Neutrophil (primary cell): ENCODE data around the gene GADL1.

Source experiments
- H3K27ac ChIP-seq: fragments of 200-600 bp; sonication (generic); 2 replicates; pipeline ENCODE4 v1.5.1; 2016; ENCODE audit warnings: mild to moderate bottlenecking, moderate library complexity
- H3K27me3 ChIP-seq: fragments of 200-600 bp; sonication (generic); 2 replicates; pipeline ENCODE4 v1.6.0; 2016; ENCODE audit warnings: mild to moderate bottlenecking
- H3K36me3 ChIP-seq: fragments of 200-600 bp; sonication (generic); 2 replicates; pipeline ENCODE4 v1.5.1; 2017
- H3K4me1 ChIP-seq, 2 experiments: fragments of 200-600 bp in 1 of 2; sonication (generic) in 1 of 2; 1 replicate in 1 of 2; 2 replicates in 1 of 2; pipeline versions ENCODE4 v1.5.1 to v1.6.1; 2013 to 2016; ENCODE audit warnings: low read depth in 1 of 2, low read length in 1 of 2, mild to moderate bottlenecking in 1 of 2, moderate library complexity in 1 of 2; ENCODE audit not compliant: control insufficient read depth in 1 of 2, insufficient read depth in 1 of 2
- H3K4me3 ChIP-seq, 2 experiments: fragments of 200-600 bp in 1 of 2; sonication (generic) in 1 of 2; 1 replicate in 1 of 2; 2 replicates in 1 of 2; pipeline ENCODE4 v1.5.1; 2013 to 2016; ENCODE audit warnings: low read depth in 1 of 2, low read length in 1 of 2, mild to moderate bottlenecking in 1 of 2, moderate library complexity in 1 of 2
- H3K9me3 ChIP-seq: fragments of 200-600 bp; sonication (generic); 2 replicates; pipeline ENCODE4 v1.5.1; 2016
- CTCF ChIP-seq: fragments of 200-600 bp; sonication (generic); IDR thresholded peaks from 2 replicates; pipeline ENCODE4 v1.5.1; 2016; ENCODE audit warnings: antibody characterized with exemption

GADL1 gene

GRCh38 chr3:30778933-30779332, 115.5 kb downstream of the GADL1 start:
- TF ChIP-seq CTCF = no peak
- Histone ChIP-seq H3K27ac (no peak overlapping the region), H3K9me3 (no peaks in the 10 kb centered on the region), H3K4me1 (peaks cover 5 to 24% of the 10 kb centered on the region in 2 experiments), H3K4me3 (no peak overlapping the region), H3K27me3 (no peaks in the 10 kb centered on the region), H3K36me3 (no peaks in the 10 kb centered on the region)

GRCh38 chr3:30777426-30778113, 116.9 kb downstream of the GADL1 start:
- no peak for TF ChIP-seq CTCF
- Histone ChIP-seq H3K27ac (no peak overlapping the region), H3K4me1 (peaks cover 5 to 24% of the 10 kb centered on the region in 2 experiments), H3K9me3 (no peaks in the 10 kb centered on the region), H3K27me3 (no peaks in the 10 kb centered on the region), H3K4me3 (no peak overlapping the region), H3K36me3 (no peaks in the 10 kb centered on the region)

DNA sequence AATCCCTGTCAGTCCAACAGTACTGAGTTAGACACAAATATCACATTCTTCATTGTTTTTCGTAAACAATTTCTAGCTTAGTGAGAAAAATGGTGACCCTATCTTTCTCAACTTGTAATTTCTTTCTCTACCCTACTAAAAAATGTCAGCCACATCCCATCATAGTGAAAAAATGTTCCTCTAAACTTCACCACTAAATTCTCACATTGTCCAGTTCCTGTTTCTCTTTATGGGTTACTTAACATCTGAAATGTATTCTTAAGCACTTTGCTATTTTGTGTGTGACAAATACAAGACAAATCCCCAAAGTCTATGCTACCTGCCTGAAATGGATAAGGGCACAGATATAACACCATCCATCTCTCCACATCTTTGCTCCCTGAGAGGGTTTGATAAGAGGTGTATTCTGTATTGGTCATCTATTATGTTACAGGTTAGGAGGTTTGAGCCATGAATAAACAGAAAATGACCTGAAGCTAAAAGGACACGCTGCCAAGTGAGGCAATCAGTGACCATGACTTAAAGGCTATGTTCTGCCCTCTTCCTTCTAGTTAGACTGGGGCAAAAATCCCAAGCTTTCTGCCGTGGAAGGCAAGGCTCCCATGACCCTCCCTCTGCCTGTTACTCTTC, 118.2 kb downstream of the GADL1 start:
- Histone ChIP-seq H3K27me3 (no peaks in the 10 kb centered on the region), H3K4me3 (no peak overlapping the region), H3K9me3 (no peaks in the 10 kb centered on the region), H3K36me3 (no peaks in the 10 kb centered on the region), H3K27ac (no peak overlapping the region), H3K4me1 (peaks cover 5 to 24% of the 10 kb centered on the region in 2 experiments)
- TF ChIP-seq CTCF = no peak

GRCh38 chr3:30775040-30775439, 119.4 kb downstream of the GADL1 start:
- no peaks in the 10 kb centered on the region for H3K9me3 ChIP-seq
- H3K27ac ChIP-seq = no peak overlapping the region
- no peak for TF ChIP-seq CTCF
- no peak overlapping the region for H3K4me3 ChIP-seq
- H3K36me3 ChIP-seq = no peaks in the 10 kb centered on the region
- H3K4me1 ChIP-seq = peaks cover 5 to 24% of the 10 kb centered on the region in 2 experiments
- H3K27me3 ChIP-seq = no peaks in the 10 kb centered on the region

DNA sequence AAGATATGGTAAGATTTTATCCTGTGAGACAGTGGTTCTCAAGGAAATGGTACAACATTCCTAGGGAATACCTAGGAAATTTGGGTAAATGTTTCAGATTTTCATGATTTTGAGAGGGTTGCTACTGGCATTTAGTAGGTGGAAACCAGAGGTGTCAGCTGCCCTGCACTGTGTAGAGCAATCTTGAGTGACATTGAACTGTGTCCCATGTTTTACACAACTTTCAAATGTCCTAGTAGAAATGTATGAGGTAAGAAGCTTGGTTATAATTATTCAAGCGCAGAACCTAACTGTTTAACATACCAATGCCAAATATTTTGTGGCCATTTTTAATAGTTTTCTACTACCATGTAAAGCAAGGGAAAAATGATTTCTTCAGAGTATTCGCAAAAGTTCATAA, 120.4 kb downstream of the GADL1 start:
- peaks cover 5 to 21% of the 10 kb centered on the region in 2 experiments for H3K4me1 ChIP-seq
- TF ChIP-seq CTCF = no peak
- H3K27me3 ChIP-seq = no peaks in the 10 kb centered on the region
- no peaks in the 10 kb centered on the region for H3K36me3 ChIP-seq
- H3K27ac ChIP-seq = no peak overlapping the region
- no peak overlapping the region for H3K4me3 ChIP-seq
- H3K9me3 ChIP-seq = no peaks in the 10 kb centered on the region
